Upper lobe of right lung (tissue), 1 donor: ENCODE measurements around the gene CLEC14A. TPM values are rescaled to one million over a fixed set of nuclear protein-coding genes. Genes with fewer than 3 reads are reported as not detected.

Experiments used
- ATAC-seq: fragments of 200-7000 bp; cut with Tn5 transposase; one replicate; pipeline ENCODE4 v1.9.1; 2020; ENCODE audit warnings: mild to moderate bottlenecking, moderate library complexity
- DNase-seq: peaks from one replicate; pipeline ENCODE4 v3.0.0-alpha.2; 2020
- H3K27ac ChIP-seq: fragments of 200-600 bp; one replicate; pipeline ENCODE4 v1.8.0; 2022
- H3K27me3 ChIP-seq: fragments of 200-600 bp; one replicate; pipeline ENCODE4 v1.8.0; 2022; ENCODE audit warnings: mild to moderate bottlenecking
- H3K36me3 ChIP-seq: fragments of 200-600 bp; one replicate; pipeline ENCODE4 v1.8.0; 2022
- H3K4me1 ChIP-seq: fragments of 200-600 bp; one replicate; pipeline ENCODE4 v1.8.0; 2022
- H3K4me3 ChIP-seq: fragments of 200-600 bp; one replicate; pipeline ENCODE4 v1.8.0; 2022; ENCODE audit warnings: mild to moderate bottlenecking
- H3K9me3 ChIP-seq: fragments of 200-600 bp; one replicate; pipeline ENCODE4 v1.8.0; 2022
- CTCF ChIP-seq: fragments of 200-600 bp; IDR thresholded peaks from one replicate; pipeline ENCODE4 v1.8.0; 2022; ENCODE audit warnings: antibody characterized with exemption
- intact Hi-C: fragments of 100-400 bp; cut with DNase I; formaldehyde crosslinking; loops from one replicate; pipeline ENCODE4 v1.11.0; 2022
- total RNA-seq: library from RNA; stranded (reverse); fragmentation: NEBNext Ultra II Directional; extraction: Animal tissue kit (Norgen Biotek cat#: 25700); gene quantifications from one replicate; pipeline ENCODE4 v1.2.1, GENCODE V29; 2021
- donor health status: DM: no; HTN: yes; CAD: no; lungs with severe emphysema.

CLEC14A gene
- total RNA-seq, 1 donor from 2014 or later = 87.6 TPM

GRCh38 chr14:38290601-38291188, 34.8 kb upstream of the CLEC14A start:
- peak; percentile 80 for ATAC-seq
- intact Hi-C loops = no loop called here
- H3K27ac ChIP-seq = peak overlapping the region; percentile 51

GRCh38 chr14:38286452-38286851, 30.6 kb upstream of the CLEC14A start:
- TF ChIP-seq CTCF = no peak

More at GRCh38 chr14:38290601-38291188, 34.8 kb upstream of the CLEC14A start:
- Histone ChIP-seq H3K4me3 (no peak overlapping the region), H3K9me3 (no peaks in the 10 kb centered on the region), H3K4me1 (peaks cover 3% of the 10 kb centered on the region), H3K27me3 (no peaks in the 10 kb centered on the region), H3K36me3 (no peaks in the 10 kb centered on the region)
- no peak for TF ChIP-seq CTCF
- no peak for DNase-seq

GRCh38 chr14:38285962-38286361, 30.1 kb upstream of the CLEC14A start:
- H3K36me3 ChIP-seq = no peaks in the 10 kb centered on the region
- TF ChIP-seq CTCF = no peak

More at GRCh38 chr14:38286452-38286851, 30.6 kb upstream of the CLEC14A start:
- Histone ChIP-seq H3K4me3 (no peak overlapping the region), H3K36me3 (no peaks in the 10 kb centered on the region), H3K9me3 (no peaks in the 10 kb centered on the region), H3K27me3 (no peaks in the 10 kb centered on the region), H3K27ac (no peak overlapping the region), H3K4me1 (peaks cover 3% of the 10 kb centered on the region)
- intact Hi-C loops = no loop called here
- DNase-seq = no peak
- no peak for ATAC-seq

GRCh38 chr14:38282936-38283335, 27.0 kb upstream of the CLEC14A start:
- ATAC-seq (no peak), DNase-seq (no peak)
- Histone ChIP-seq H3K27ac (no peak overlapping the region), H3K9me3 (no peaks in the 10 kb centered on the region), H3K27me3 (no peaks in the 10 kb centered on the region), H3K4me3 (no peak overlapping the region), H3K36me3 (no peaks in the 10 kb centered on the region), H3K4me1 (no peaks in the 10 kb centered on the region)
- TF ChIP-seq CTCF = no peak
- intact Hi-C loops = no loop called here

More at GRCh38 chr14:38285962-38286361, 30.1 kb upstream of the CLEC14A start:
- peaks cover 3% of the 10 kb centered on the region for H3K4me1 ChIP-seq
- DNase-seq = no peak
- H3K27ac ChIP-seq = no peak overlapping the region
- H3K4me3 ChIP-seq = no peak overlapping the region
- intact Hi-C loops = no loop called here
- H3K27me3 ChIP-seq = no peaks in the 10 kb centered on the region
- ATAC-seq = no peak
- H3K9me3 ChIP-seq = no peaks in the 10 kb centered on the region

- H3K9me3 ChIP-seq = no peaks in the 10 kb centered on the region
- H3K36me3 ChIP-seq = no peaks in the 10 kb centered on the region
- no peaks in the 10 kb centered on the region for H3K27me3 ChIP-seq
- intact Hi-C loops = no loop called here
- TF ChIP-seq CTCF = no peak
- no peak overlapping the region for H3K4me3 ChIP-seq
- DNase-seq = no peak
- no peak for ATAC-seq
- H3K27ac ChIP-seq = no peak overlapping the region
- no peaks in the 10 kb centered on the region for H3K4me1 ChIP-seq
These were observed 24.2 kb upstream of the CLEC14A start for GRCh38 chr14:38280081-38280480.

GRCh38 chr14:38279572-38279971, 23.7 kb upstream of the CLEC14A start:
- Histone ChIP-seq H3K4me3 (no peak overlapping the region), H3K27ac (no peak overlapping the region), H3K36me3 (no peaks in the 10 kb centered on the region), H3K9me3 (no peaks in the 10 kb centered on the region), H3K27me3 (no peaks in the 10 kb centered on the region), H3K4me1 (no peaks in the 10 kb centered on the region)
- intact Hi-C loops = no loop called here
- no peak for ATAC-seq
- no peak for TF ChIP-seq CTCF
- no peak for DNase-seq
